ENCODE data around the gene AATK. TPM values are rescaled to one million over a fixed set of nuclear protein-coding genes. Genes with fewer than 3 reads are reported as not detected.

The AATK gene
- total and polyA plus RNA-seq, 12 donors, result 1.5 to 8.5 (median 6.2) TPM

DNA sequence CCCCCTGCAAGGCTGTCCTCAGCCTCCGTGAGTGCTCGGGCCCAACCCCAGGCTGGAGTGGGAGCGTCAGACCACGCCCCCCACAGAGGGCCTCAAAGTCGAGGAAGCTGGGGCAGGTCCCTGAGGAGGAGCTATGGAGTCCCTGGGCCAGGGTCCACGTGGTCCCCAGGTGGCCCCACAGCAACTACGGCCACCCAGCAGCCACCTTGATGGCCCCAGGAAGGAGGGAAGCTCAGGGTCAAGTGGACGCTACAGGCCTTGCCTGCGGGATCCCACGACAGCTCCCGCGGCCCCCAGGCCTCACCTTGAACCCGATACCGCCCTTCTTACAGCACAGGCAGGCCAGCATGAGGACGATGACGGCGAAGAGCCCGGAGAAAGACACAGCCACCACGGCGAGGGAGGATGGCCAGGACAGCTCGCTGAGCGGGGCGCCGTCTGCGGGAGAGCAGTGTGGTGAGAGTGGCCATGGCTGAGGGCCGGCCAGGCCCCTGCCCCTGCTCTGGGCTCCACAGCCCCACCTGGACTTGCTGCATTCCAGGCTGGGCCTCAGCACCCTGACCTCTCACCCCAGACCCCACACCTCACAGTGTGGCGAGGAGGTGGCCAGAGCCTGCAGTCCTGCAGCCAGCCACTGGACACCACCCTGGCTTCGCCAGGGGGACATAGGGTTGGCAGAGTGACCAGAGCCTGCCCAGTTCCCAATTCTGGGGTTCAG lies 31.8 kb downstream of the AATK start:
- Histone ChIP-seq H3K4me3 (no peak overlapping the region), H3K27ac (no peak overlapping the region), H3K9me3 (no peaks in the 10 kb centered on the region), H3K36me3 (no peaks in the 10 kb centered on the region), H3K4me1 (peaks cover 0 to 4% (median 0%) of the 10 kb centered on the region in 9 donors), H3K27me3 (no peaks in the 10 kb centered on the region)
- intact Hi-C loops (cut with DNase I), result no loop called here
- TF ChIP-seq, protein P1, sequence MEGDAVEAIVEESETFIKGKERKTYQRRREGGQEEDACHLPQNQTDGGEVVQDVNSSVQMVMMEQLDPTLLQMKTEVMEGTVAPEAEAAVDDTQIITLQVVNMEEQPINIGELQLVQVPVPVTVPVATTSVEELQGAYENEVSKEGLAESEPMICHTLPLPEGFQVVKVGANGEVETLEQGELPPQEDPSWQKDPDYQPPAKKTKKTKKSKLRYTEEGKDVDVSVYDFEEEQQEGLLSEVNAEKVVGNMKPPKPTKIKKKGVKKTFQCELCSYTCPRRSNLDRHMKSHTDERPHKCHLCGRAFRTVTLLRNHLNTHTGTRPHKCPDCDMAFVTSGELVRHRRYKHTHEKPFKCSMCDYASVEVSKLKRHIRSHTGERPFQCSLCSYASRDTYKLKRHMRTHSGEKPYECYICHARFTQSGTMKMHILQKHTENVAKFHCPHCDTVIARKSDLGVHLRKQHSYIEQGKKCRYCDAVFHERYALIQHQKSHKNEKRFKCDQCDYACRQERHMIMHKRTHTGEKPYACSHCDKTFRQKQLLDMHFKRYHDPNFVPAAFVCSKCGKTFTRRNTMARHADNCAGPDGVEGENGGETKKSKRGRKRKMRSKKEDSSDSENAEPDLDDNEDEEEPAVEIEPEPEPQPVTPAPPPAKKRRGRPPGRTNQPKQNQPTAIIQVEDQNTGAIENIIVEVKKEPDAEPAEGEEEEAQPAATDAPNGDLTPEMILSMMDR (IDR thresholded peaks at IDR 0.05), result no peak
- DNase-seq (no peak), ATAC-seq (no peak)
- WGBS, 2 donors, result 82 to 88% methylated on average over 28 of the region's 28 CpGs

GRCh38 chr17:81132770-81133723 lies 33.0 kb downstream of the AATK start:
- TF ChIP-seq, protein P1 (IDR thresholded peaks at IDR 0.05), result no peak
- Histone ChIP-seq H3K9me3 (no peaks in the 10 kb centered on the region), H3K4me3 (no peak overlapping the region), H3K27ac (no peak overlapping the region), H3K27me3 (no peaks in the 10 kb centered on the region), H3K36me3 (no peaks in the 10 kb centered on the region), H3K4me1 (peaks cover 0 to 4% (median 0%) of the 10 kb centered on the region in 9 donors)
- DNase-seq (no peak), ATAC-seq (no peak)
- 83 to 87% methylated on average over 22 of the region's 22 CpGs for WGBS, 2 donors
- intact Hi-C loops (cut with DNase I), result no loop called here

DNA sequence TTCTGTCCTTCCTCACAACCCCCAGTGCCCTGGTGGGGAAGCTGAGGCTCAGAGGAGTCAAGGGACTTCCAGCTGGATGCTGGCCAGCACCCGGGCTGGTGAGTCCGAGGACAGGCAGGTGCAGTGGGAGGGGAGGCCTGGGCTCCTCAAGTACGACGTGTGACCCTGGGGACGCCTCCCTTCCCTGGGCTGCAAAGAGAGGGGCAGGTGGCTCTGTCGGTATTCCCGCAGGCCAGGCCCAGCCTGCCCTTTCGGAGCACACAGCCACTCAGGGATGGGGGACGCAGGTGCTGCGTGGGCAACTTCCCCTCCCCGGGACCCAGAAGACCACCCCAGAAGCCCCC lies 33.9 kb downstream of the AATK start:
- 71 to 87% methylated on average over 11 of the region's 11 CpGs for WGBS, 2 donors
- H3K9me3 ChIP-seq, result no peaks in the 10 kb centered on the region
- intact Hi-C loops (cut with DNase I), result no loop called here
- peaks cover 0 to under 1% (median 0%) of the 10 kb centered on the region in 9 donors for H3K4me1 ChIP-seq
- no peak overlapping the region for H3K27ac ChIP-seq
- H3K36me3 ChIP-seq, result no peaks in the 10 kb centered on the region
- DNase-seq (no peak), ATAC-seq (no peak)
- H3K4me3 ChIP-seq, result no peak overlapping the region
- no peaks in the 10 kb centered on the region for H3K27me3 ChIP-seq
- TF ChIP-seq, protein P1 (IDR thresholded peaks at IDR 0.05), result no peak

- H3K4me3 ChIP-seq, result no peak overlapping the region
- H3K4me1 ChIP-seq, result no peaks in the 10 kb centered on the region
- ATAC-seq (no peak), DNase-seq (no peak)
- H3K36me3 ChIP-seq, result no peaks in the 10 kb centered on the region
- H3K27ac ChIP-seq, result no peak overlapping the region
- no peaks in the 10 kb centered on the region for H3K27me3 ChIP-seq
- TF ChIP-seq, protein P1 (IDR thresholded peaks at IDR 0.05), result no peak
- H3K9me3 ChIP-seq, result no peaks in the 10 kb centered on the region
- 89 to 90% methylated on average over 14 of the region's 14 CpGs for WGBS, 2 donors
- intact Hi-C loops (cut with DNase I), result no loop called here
These were observed 34.4 kb downstream of the AATK start for GRCh38 chr17:81131486-81132196.
